GM23248 (cell line): ENCODE results near the gene BCO2. TPM values are rescaled to one million over a fixed set of nuclear protein-coding genes. Genes with fewer than 3 reads are reported as not detected.

ENCODE experiments used
- DNase-seq: peaks from one replicate; pipeline ENCODE4 v3.0.0-alpha.2; 2015
- H2AFZ ChIP-seq: fragments of 200-600 bp; sonication (generic); 2 replicates; pipeline ENCODE4 v1.6.1; 2016; ENCODE audit warnings: antibody characterized with exemption
- H3F3A ChIP-seq: fragments of 200-600 bp; sonication (generic); 2 replicates; pipeline ENCODE4 v1.6.1; 2016; ENCODE audit warnings: mild to moderate bottlenecking, antibody characterized with exemption, mixed run types; ENCODE audit not compliant: insufficient read depth
- H3K27ac ChIP-seq: fragments of 200-600 bp; sonication (generic); 2 replicates; pipeline ENCODE4 v1.5.1; 2016; ENCODE audit warnings: mild to moderate bottlenecking
- H3K27me3 ChIP-seq: fragments of 200-600 bp; sonication (generic); replicated peaks from 2 replicates; pipeline ENCODE4 v1.6.1; 2016; ENCODE audit warnings: mild to moderate bottlenecking; ENCODE audit not compliant: insufficient read depth
- H3K36me3 ChIP-seq: fragments of 200-600 bp; sonication (generic); 2 replicates; pipeline ENCODE4 v1.6.1; 2016; ENCODE audit warnings: low read depth, mild to moderate bottlenecking
- H3K4me1 ChIP-seq: fragments of 200-600 bp; sonication (generic); 2 replicates; pipeline ENCODE4 v1.6.1; 2016; ENCODE audit warnings: mild to moderate bottlenecking; ENCODE audit not compliant: insufficient read depth
- H3K4me2 ChIP-seq: fragments of 200-600 bp; sonication (generic); one replicate; pipeline ENCODE4 v1.6.1; 2016; ENCODE audit warnings: mild to moderate bottlenecking; ENCODE audit not compliant: unreplicated experiment
- H3K4me3 ChIP-seq: fragments of 200-600 bp; sonication (generic); 2 replicates; pipeline ENCODE4 v1.5.1; 2016; ENCODE audit warnings: mild to moderate bottlenecking
- H3K79me2 ChIP-seq: fragments of 200-600 bp; sonication (generic); 2 replicates; pipeline ENCODE4 v1.6.1; 2016; ENCODE audit warnings: mild to moderate bottlenecking; ENCODE audit not compliant: insufficient read depth
- H3K9ac ChIP-seq: fragments of 200-600 bp; sonication (generic); 2 replicates; pipeline ENCODE4 v1.6.1; 2016; ENCODE audit warnings: mild to moderate bottlenecking
- H3K9me2 ChIP-seq: fragments of 200-600 bp; sonication (generic); 2 replicates; pipeline ENCODE4 v1.6.1; 2016; ENCODE audit warnings: mixed run types, mild to moderate bottlenecking, moderate library complexity; ENCODE audit not compliant: insufficient read depth
- H3K9me3 ChIP-seq: fragments of 200-600 bp; sonication (generic); one replicate; pipeline ENCODE4 v1.6.1; 2017; ENCODE audit warnings: low read depth
- H4K20me1 ChIP-seq: fragments of 200-600 bp; sonication (generic); 2 replicates; pipeline ENCODE4 v1.6.0; 2016; ENCODE audit not compliant: insufficient read depth
- EZH2 ChIP-seq: fragments of 200-600 bp; sonication (generic); IDR thresholded peaks from 2 replicates; pipeline ENCODE4 v1.6.1; 2018; ENCODE audit warnings: antibody characterized with exemption, mild to moderate bottlenecking; ENCODE audit not compliant: insufficient read depth, poor library complexity, severe bottlenecking
- EZH2phosphoT487 ChIP-seq: fragments of 200-600 bp; sonication (generic); IDR thresholded peaks from 2 replicates; pipeline ENCODE4 v1.6.1; 2018; ENCODE audit warnings: antibody characterized with exemption, moderate library complexity, mild to moderate bottlenecking, low read depth; ENCODE audit not compliant: insufficient read depth
- WGBS, 2 experiments: methylation state at CpG; one replicate each; pipeline ENCODE4 v1.1.6; 2015 to 2017; ENCODE audit warnings: low lambda C conversion rate in 2 of 2, low coverage in 1 of 2; ENCODE audit errors: missing lambda C conversion rate in 2 of 2; 5-methylcytosine and 5-hydroxymethylcytosine counted together
- in situ Hi-C: fragments of 300-500 bp; cut with MboI; formaldehyde crosslinking; loops from 2 replicates; pipeline ENCODE4 v1.15.0; 2020
- polyA plus RNA-seq: library from polyadenylated mRNA; unstranded; fragments of >200 nt; fragmentation: Nextera tagmentation; extraction: Ambion mirVana; gene quantifications from 2 replicates; pipeline ENCODE4 v1.2.1, GENCODE V29; 2016
- total RNA-seq: library from RNA; depleted of rRNA; stranded (reverse); fragments of >200 nt; shearing (Covaris generic); gene quantifications from 2 replicates; pipeline ENCODE4 v1.2.3, GENCODE V29; 2014

The BCO2 gene
- total and polyA plus RNA-seq, 2 experiments from 2014 or later = 0.83 TPM; not detected in 1

DNA sequence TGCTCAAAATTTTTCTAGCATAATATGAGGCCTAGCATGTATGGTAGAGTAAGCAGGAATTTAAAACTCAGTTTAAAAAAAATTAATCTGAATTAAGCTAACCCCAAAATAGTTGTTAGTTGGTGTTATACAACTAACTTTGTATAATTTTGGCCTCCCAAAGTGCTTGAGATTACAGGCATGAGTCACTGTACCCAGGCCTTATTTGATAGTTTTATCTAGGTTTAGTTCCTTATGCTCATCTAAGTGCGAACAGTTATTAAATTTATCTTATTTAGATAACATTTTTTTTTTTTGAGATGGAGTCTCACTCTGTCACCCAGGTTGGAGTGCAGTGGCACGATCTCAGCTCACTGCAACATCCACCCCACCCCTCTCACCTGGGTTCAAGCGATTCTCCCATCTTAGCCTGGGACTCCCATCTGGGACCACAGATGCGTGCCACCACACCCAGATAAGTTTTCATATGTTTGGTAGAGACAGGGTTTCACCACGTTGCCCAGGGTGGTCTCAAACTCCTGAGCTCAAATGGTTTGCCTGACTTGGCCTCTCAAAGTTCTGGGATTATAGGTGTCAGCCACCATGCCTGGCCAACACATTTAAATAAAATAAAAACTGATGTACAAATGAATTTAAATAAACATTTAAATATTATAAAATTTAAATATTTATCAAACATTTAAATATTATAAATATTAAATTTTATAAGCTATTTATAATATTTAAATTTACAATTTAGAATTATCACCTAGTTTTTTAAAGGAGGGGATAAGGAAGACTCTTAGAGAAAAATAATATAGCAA lies 19.0 kb upstream of the BCO2 start:
- peak; percentile 15 for DNase-seq
- WGBS, 2 experiments = 89 to 91% methylated on average over 5 of the region's 5 CpGs
- Histone ChIP-seq H2AFZ (no peak overlapping the region), H3K27me3 (no peaks in the 10 kb centered on the region), H3K4me1 (peaks cover 54% of the 10 kb centered on the region), H3K79me2 (peaks cover 45% of the 10 kb centered on the region), H3K36me3 (peaks cover 21% of the 10 kb centered on the region; the same call in 1 of the 2 replicates), H3K4me3 (no peak overlapping the region), H3K4me2 (peak overlapping the region; percentile 41), H3K9ac (no peak overlapping the region), H4K20me1 (no peaks in the 10 kb centered on the region), H3K9me2 (no peaks in the 10 kb centered on the region), H3K9me3 (no peaks in the 10 kb centered on the region), H3F3A (peaks cover 27% of the 10 kb centered on the region), H3K27ac (peak overlapping the region; percentile 46)
- in situ Hi-C loops = no loop called here
- no peak for TF ChIP-seq EZH2
- TF ChIP-seq EZH2phosphoT487 = no peak

DNA sequence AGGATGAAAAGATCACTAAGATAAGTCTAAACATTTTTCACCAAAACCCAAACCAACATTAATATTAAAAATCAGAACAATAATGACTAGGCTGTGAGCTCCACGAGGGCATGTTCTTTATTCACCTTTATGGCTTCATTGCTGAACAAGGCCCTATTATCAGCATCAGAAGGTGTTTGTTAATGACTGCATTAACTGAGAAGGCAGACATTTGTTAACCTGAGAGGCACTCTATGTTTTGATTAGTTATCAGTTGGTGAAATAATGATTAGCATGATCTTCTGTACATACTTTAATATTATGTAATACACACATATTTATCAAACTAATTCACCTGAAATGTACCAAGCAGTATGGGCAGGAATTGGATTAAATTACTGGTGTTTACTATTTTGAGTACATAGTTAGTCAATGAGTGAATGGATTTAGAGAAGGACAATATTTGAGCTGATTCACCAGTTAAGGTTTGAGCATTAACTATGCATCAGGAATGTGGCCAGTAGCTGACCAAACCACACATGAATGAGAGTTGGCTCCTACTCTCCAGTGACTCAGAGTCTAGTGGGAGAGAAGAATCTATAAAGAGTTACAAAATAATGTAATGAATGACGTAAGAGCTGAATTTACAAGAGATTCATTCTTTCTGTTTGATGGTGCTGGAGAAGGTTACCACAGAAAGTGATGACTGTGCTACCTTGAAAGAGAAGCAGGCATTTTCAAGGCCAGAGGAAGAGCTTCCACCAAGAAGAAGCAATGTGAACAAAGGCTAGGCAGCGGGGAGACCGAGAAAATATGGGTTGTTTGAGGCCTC lies 18.2 kb upstream of the BCO2 start:
- Histone ChIP-seq H3F3A (peaks cover 27% of the 10 kb centered on the region), H3K9me2 (no peaks in the 10 kb centered on the region), H3K4me1 (peaks cover 61% of the 10 kb centered on the region), H4K20me1 (no peaks in the 10 kb centered on the region), H3K36me3 (peaks cover 21% of the 10 kb centered on the region; the same call in 1 of the 2 replicates), H3K27me3 (no peaks in the 10 kb centered on the region), H3K9ac (no peak overlapping the region), H3K79me2 (peaks cover 53% of the 10 kb centered on the region), H3K27ac (peak overlapping the region; percentile 71), H3K4me3 (no peak overlapping the region), H3K4me2 (peak overlapping the region; percentile 41), H3K9me3 (no peaks in the 10 kb centered on the region), H2AFZ (no peak overlapping the region)
- no peak for TF ChIP-seq EZH2
- no peak for TF ChIP-seq EZH2phosphoT487
- peak; percentile 99 for DNase-seq
- 29 to 37% methylated on average over 4 of the region's 4 CpGs for WGBS, 2 experiments
- in situ Hi-C loops = no loop called here

DNA sequence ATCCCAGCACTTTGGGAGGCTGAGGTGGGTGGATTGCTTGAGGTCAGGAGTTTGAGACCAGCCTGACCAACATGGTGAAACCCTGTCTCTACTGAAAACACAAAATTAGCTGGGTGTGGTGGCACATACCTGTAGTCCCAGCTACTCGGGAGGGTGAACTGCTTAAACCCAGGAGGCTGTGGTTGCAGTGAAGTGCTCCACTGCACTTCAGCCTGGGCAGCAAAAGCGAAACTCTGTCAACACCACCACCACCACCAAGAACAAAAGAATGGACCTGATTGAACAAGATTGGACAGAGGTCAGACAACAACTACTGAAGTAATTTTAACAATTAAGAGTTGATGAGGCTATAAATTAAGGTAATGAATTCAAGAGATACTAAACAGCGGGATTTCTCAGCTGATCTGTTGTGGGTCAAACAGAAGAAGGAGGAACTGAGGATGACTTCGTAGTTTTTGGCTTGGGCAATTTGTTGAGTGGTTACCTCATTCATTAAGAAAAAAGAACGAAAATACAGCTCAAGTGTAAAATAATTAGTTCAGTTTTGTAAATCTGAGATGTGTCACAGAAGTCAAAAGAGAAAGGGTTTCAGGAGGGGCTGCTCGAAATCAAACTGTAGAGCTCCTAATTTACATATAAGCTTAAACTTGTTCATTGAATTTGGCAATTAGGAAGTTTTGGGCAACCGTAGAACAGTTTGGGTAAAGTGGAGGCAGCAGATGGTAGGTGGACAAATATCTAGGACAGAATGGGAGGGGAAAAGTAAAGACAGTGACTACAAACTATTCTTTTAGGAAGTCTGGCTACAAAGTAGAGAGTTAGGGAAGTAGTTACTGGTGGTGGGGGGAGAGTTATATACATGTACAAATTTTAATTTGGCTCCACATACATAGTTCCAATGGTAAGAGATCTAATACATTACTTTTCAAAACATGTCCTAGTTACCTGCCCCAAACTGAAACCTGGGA lies 15.9 kb upstream of the BCO2 start:
- Histone ChIP-seq H2AFZ (0 out of 2 replicates have a peak overlapping the region, but pooled peaks have one; percentile 19), H3K27me3 (no peaks in the 10 kb centered on the region), H3K4me2 (peak overlapping the region; percentile 66), H3K9ac (0 out of 2 replicates have a peak overlapping the region, but pooled peaks have one; percentile 4), H3K9me2 (no peaks in the 10 kb centered on the region), H3K4me1 (peaks cover 74% of the 10 kb centered on the region), H3F3A (peaks cover 43% of the 10 kb centered on the region), H3K79me2 (peaks cover 69% of the 10 kb centered on the region), H3K36me3 (0 out of 2 replicates have a peak, but pooled peaks cover 8% of the 10 kb centered on the region), H4K20me1 (no peaks in the 10 kb centered on the region), H3K9me3 (no peaks in the 10 kb centered on the region), H3K27ac (0 out of 2 replicates have a peak overlapping the region, but pooled peaks have one; percentile 2), H3K4me3 (no peak overlapping the region)
- DNase-seq = no peak
- 62% methylated on average over 7 of the region's 7 CpGs for WGBS, 2 experiments
- TF ChIP-seq EZH2phosphoT487 (no peak), EZH2 (no peak)
- in situ Hi-C loops = no loop called here
